HL-60 (cell line): ENCODE data around the gene TMEM255B.

Experiments used
- DNase-seq, 2 experiments: peaks; one replicate each; pipeline ENCODE4 v3.0.0-alpha.2; 2010 to 2020; ENCODE audit warnings: low read depth in 1 of 2, low spot score in 1 of 2
- H3K27ac ChIP-seq: fragments of 250-450 bp; sonication (Bioruptor Pico); replicated peaks from 2 replicates; pipeline ENCODE4 v1.5.1; 2020; ENCODE audit warnings: mild to moderate bottlenecking, moderate library complexity
- H3K27me3 ChIP-seq: fragments of 250-450 bp; sonication (Bioruptor Pico); 2 replicates; pipeline ENCODE4 v1.5.1; 2021; ENCODE audit warnings: mild to moderate bottlenecking, moderate library complexity; ENCODE audit not compliant: insufficient read depth, poor library complexity, severe bottlenecking
- H3K4me3 ChIP-seq: replicated peaks from 2 replicates; pipeline ENCODE4 v1.5.1; 2011; ENCODE audit warnings: mild to moderate bottlenecking, control low read depth, low read length; ENCODE audit not compliant: insufficient read depth
- CTCF ChIP-seq: IDR thresholded peaks from one replicate; pipeline ENCODE4 v1.5.1; 2011; ENCODE audit warnings: low read length, control low read depth, inconsistent platforms; ENCODE audit not compliant: insufficient read depth
- GABPA ChIP-seq: IDR thresholded peaks from 2 replicates; pipeline ENCODE4 v1.6.1; 2012; ENCODE audit warnings: low read depth
- POLR2AphosphoS5 ChIP-seq: IDR thresholded peaks from 2 replicates; pipeline ENCODE4 v1.6.1; 2012; ENCODE audit warnings: low read depth
- REST ChIP-seq: IDR thresholded peaks from 2 replicates; pipeline ENCODE4 v1.6.1; 2012; ENCODE audit warnings: low read depth; ENCODE audit not compliant: insufficient replicate concordance
- SPI1 ChIP-seq: IDR thresholded peaks from 2 replicates; pipeline ENCODE4 v1.6.1; 2012; ENCODE audit warnings: low read depth, mild to moderate bottlenecking, borderline replicate concordance

TMEM255B gene

GRCh38 chr13:113770441-113770840 lies 11.4 kb downstream of the TMEM255B start:
- no peak for DNase-seq
- H3K27ac ChIP-seq: no peak overlapping the region
- no peak overlapping the region for H3K4me3 ChIP-seq
- TF ChIP-seq GABPA (no peak), CTCF (no peak), SPI1 (no peak), REST (no peak), POLR2AphosphoS5 (no peak)
- H3K27me3 ChIP-seq: no peaks in the 10 kb centered on the region

GRCh38 chr13:113770937-113771336 lies 11.9 kb downstream of the TMEM255B start:
- TF ChIP-seq GABPA (no peak), REST (no peak), SPI1 (no peak), POLR2AphosphoS5 (no peak), CTCF (no peak)
- no peak for DNase-seq
- Histone ChIP-seq H3K27ac (no peak overlapping the region), H3K27me3 (no peaks in the 10 kb centered on the region), H3K4me3 (no peak overlapping the region)

GRCh38 chr13:113771709-113772331 lies 12.8 kb downstream of the TMEM255B start:
- Histone ChIP-seq H3K4me3 (no peak overlapping the region), H3K27ac (no peak overlapping the region)
- no peak for DNase-seq

More at GRCh38 chr13:113771709-113772331, 12.8 kb downstream of the TMEM255B start:
- H3K27me3 ChIP-seq: no peaks in the 10 kb centered on the region
- TF ChIP-seq CTCF (no peak), GABPA (no peak), REST (no peak), SPI1 (no peak), POLR2AphosphoS5 (no peak)
